ENCODE measurements around the gene TRRAP.
A peak's percentile ranks its signal among the peaks of the same experiment; 100 is the strongest.
"Not testable (repeated sequence)": the region's sequence is repeated elsewhere in the genome, so short reads cannot be mapped to it uniquely, and the experiment has no call there.

TRRAP gene

GRCh38 chr7:98866765-98867164 lies 11.6 kb upstream of the TRRAP start:
- DNase-seq = no peak

DNA sequence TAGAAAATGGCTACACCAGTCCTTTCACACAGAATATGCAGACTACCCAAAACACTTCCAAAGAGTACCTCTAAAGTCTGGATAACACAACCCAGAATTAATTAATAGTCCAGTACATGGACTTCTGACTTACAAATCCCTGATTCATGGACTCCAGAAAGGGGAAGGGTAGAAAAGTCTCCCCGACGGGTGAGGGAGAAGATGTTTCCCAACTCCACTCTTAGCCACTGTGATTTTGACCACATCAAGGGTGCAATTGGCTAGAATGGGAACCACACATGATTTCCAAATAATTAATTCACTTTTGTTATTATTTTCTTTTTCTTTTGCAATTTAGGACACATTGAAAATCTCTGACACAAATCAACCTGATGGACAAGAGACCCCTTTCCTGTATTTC lies 9.9 kb upstream of the TRRAP start:
- no peak for DNase-seq

- DNase-seq = no peak
Measured at GRCh38 chr7:98869027-98869596, 9.2 kb upstream of the TRRAP start.

DNA sequence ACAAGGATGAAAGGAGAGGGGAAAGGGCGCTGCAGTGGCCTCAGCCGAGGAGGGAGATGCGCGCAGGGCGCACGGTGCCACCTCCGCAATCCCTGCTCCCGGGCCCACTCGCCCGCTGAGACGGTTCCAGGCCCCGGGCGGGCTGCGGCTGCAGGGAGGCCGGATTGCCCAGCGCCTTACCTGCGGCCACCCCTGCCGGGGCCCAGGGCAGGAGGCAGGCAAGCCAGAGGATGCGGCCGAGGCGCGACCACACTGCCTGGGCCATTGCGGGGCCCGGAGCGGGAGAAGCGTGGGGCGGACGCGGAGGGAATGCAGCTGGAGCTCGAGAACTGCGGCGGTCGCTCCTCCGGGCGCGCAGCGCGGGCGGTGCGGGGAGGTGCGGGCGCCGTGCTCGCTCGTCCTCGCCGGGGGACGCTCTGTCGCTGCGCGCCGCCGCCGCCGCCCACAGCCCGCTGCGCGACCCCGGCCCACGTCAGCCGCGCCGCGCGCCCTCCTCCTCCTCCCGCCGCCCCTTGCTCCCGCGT lies 8.7 kb upstream of the TRRAP start, which contains the start of gene TMEM130:
TMEM130 (minus strand) TSS at position 418 of the 524 bp plus-strand sequence; CDS start at position 265, 153 bp downstream.
- peak; percentile 17 for DNase-seq

- peak; percentile 76 for DNase-seq
Measured at GRCh38 chr7:98870121-98870651, 8.1 kb upstream of the TRRAP start.

DNA sequence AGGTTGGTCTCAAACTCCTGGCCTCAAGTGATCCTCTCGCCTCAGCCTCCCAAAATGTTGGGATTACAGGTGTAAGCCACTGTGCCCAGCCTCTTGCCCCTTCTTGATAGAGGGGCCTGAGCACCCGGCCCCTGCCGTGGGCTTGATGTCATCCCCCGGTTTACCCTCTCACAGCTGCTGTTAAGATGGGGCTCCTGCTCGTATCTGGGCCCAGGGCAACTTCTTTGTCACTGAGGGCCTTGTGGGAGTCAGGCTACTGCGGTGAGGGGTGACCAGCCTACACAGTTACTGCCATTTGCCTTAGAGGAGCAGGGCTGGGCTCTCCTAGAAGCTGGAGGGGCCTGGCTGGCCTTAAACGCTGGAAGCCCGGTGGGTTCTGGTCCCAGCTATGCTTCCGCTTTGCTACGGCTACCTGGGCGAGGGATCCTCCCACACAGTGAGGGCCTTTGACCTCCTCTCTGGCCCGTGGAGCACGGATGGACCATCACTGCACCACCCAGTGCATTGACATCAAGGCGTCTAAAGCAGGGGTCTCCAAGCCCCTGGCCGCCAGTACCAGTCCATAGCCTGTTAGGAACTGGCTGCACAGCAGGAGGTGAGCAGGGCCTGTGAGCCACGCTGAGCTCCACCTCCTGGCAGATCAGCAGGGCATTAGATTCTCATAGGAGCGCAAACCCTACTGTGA lies 7.4 kb upstream of the TRRAP start:
- no peak for DNase-seq

DNA sequence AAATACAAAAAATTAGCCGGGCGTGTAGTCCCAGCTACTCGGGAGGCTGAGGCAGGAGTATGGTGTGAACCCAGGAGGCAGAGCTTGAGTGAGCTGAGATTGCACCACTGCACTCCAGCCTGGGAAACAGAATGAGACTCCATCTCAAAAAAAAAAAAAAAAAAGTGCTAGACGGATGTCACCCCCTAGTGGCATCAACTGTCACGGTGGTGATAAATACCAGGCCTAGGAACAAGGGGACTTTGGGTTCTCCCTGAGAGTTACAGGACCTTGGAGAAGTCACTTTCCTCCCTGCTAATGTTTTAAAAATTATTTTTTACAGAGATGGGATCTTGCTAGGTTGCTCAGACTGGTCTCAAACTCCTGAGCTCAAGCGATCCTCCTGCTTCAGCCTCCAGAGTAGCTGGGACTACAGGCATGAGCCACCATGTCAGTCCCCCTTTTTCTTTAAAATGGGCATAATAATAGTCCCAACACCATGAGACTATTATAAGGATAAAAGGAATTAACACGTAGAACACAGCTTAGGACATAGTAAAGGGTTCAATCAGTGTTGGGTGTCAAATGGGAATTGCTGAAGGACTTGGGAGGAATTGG lies 5.9 kb upstream of the TRRAP start:
- DNase-seq = peak; percentile 30

- not testable (repeated sequence) for DNase-seq
Measured at GRCh38 chr7:98873610-98874009, 4.7 kb upstream of the TRRAP start.

GRCh38 chr7:98874942-98875341 lies 3.4 kb upstream of the TRRAP start:
- DNase-seq = no peak

DNA sequence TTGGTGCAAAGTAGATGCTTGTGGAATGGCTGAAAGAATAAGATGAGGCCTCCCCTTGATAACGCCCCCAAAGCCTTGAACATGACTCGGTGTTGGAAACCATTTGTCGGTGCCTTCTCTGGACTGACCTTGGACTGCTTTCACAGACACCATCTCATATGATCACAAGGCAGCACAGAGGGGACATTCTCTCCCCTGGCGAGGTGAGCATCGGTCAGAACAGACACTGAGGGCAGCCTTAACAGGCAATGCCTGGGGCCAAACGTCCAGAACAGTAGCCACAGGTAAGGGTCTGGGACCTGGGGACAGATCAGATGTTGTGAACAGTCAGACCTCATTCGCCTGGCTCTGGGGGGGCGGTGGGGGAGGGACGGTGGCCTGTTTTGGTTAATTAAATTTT lies 2.8 kb upstream of the TRRAP start:
- DNase-seq = no peak

GRCh38 chr7:98877146-98877545 lies 1.2 kb upstream of the TRRAP start:
- DNase-seq = no peak

DNA sequence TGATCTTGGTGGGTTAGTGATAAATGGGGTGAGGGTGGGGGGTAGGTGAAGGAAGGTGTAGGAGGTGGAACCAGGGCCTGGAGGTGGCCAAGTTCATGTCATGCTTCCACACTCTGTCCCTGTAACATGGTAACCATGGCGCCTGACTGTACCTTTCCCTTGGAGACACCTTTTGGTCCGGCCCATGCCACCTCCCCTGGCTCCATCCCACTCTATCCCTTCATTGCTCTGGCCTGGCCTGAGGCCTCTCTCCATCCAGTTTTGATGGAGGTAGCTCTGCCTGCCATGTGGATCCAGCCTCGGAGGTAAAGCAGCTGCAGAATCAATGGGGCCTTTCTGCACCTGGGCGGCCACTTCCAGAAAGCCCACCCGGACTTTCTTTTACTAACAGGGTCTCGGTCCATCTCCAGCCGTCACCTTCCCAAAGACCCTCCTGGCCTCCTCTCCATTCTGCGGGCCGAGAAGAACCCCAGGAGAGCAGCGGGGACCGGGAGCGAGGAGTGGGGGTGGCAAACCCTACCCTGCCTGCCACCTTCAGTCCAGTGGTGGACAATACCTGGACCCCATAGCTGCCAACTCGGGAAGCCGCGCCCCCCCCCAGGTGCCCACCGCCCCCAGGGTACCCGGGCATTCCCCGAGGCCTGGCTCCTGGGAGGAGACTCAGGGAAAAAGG lies 504 bp upstream of the TRRAP start:
- no peak for DNase-seq

DNA sequence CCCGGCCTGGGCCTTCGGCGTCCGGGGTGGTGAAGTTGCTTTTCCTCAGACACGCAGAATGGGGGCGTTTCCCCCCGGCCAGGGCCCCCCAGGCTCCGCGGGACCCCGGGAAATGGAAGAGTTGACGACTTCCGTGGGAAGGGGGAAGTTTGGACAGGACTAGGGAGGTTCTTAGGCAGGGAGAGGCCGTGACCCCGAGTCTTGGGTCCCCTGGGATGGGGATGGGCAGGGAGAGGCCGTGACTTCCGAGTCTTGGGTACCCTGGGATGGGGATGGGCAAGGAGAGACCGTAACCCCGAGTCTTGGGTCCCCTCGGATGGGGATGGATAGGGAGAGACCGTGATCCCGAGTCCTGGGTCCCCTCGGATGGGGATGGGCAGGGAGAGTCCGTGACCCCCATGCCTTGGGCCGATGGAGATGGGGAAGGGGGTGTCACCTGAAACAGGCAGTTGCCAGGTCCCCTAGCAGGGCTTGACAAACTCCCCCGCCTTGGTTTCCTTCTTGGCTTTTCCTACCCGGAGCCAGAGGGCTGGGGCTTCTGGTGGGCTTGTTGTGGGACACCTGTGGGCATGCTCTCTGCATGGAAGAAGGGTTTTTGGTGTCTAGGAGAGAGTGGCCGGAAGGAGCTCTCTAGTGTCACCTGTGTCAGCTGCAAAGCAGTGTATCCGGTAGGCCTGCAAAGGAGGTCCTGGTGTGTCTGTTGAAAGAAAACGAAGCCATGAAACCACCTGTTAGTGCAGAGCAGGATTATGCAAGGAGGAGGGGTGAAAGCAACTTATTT lies 1.1 kb downstream of the TRRAP start:
- peak; percentile 63 for DNase-seq

DNA sequence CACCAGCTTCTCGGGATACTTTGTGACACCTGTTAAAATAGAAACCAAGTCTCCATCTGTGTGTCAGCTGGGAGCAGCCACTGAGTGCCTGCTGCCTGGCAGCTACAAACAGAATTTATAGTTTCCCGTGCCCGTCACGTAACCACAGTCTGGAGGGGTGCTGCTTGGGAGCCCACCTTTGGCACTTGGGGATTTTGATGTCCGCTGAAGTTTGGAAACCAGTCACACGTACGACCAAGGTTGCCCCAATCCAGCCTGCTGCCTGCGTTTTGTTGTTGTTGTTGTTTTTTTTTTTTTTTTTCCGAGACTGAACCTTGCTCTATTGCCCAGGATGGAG lies 1.6 kb downstream of the TRRAP start:
- no peak for DNase-seq

DNA sequence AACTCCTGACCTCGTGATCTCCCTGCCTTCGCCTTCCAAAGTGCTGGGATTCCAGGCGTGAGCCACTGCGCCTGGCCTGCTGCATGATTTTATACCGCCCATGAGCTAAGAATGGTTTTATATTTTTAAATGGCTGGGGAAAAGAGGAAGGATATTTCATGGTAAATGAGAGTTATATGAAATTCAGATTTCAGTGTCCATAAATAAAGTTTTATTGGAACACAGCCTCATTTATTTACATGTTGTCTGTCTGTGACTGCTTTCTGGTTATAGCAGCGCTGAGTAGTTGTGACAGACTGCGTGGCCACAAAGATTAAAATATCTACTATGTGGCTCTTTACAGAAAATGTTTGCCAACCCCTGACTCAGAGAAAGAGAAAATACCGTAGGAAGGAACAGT lies 2.2 kb downstream of the TRRAP start:
- no peak for DNase-seq

- DNase-seq = no peak
Measured at GRCh38 chr7:98881561-98882315, 3.4 kb downstream of the TRRAP start.

DNA sequence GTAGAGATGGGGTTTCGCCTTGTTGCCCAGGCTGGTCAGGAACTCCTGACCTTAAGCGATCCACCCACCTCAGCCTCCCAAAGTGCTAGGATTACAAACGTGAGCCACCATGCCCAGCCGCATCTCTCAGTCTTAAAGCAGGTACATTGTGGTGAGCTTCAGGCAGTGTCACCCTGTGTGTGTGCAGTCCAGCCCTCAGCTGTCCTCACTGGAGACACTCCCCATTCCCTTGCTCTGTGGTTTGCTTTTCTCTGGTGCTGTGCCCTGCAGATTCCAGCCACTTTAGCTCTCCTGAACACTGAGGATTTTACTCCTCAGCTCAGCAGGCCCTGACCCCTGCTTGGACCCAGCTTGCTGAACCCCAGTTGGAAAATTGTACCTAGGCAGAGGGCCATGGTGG lies 6.1 kb downstream of the TRRAP start:
- DNase-seq = no peak

DNA sequence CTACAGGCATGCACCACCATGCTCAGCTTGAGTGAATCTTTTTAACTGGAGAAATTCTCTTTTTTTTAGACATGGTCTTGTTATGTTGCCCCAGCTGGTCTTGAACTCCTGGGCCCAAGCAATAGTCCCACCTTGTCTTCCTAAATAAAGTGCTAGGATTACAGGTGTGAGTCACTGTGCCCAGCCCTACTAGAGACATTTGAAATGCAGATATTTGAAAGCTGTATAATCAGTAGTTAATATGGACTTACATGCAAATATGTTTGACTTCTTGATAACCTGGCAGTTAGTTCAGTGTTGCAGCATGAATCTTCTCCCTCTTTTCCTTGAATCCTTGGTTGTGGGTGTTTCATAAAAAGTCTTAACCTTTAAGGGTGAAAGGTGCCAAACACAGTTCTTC lies 8.7 kb downstream of the TRRAP start:
- DNase-seq = no peak

GRCh38 chr7:98892609-98893008 lies 14.3 kb downstream of the TRRAP start:
- no peak for DNase-seq

DNA sequence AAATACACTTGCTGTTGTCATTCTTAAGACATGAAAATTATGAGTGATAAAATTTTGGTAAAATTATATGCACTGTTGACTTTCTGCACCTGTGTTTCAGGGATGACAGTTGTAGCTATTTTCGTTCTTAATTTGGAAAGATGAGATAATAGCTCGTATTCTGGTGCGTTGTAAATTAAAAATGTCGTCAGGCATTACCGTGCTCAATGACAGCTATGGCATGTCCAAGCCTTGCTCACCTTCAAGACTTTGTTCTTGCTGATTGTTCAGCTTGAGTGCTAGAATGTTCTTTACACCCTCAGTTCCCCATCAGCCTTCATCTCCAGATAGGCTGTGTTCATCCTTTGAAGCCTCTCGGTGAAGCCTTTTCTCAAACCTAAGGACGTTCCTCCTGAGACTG lies 21.5 kb downstream of the TRRAP start:
- no peak for DNase-seq

GRCh38 chr7:98900815-98901214 lies 22.5 kb downstream of the TRRAP start:
- no peak for DNase-seq

DNA sequence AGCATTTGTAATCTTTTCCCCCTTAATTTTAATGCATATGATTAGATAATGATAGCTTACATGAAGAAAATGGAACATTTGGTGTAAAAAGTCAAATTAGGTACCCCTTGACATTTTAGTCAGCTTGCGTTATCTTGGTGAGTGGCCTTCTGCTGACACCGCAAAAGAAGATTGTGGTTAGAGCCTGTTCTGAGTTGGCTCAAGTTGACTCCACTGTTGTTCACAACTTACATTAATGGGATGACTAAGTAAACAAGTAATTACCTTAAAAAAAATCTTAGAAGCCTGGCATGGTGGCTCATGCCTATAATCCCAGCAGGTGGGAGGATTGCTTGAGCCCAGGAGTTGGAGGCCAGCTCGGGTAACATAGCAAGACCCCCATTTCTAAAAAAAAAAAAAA lies 24.2 kb downstream of the TRRAP start:
- no peak for DNase-seq

Data from activated naive CD4-positive, alpha-beta T cell treated with anti-CD3 and anti-CD28 coated beads, Interleukin-2, amount 50 U/mL, for 16 hours (primary cell).